Spinal cord (tissue), 10 donors: ENCODE measurements around the gene PSTPIP1. TPM values are rescaled to one million over a fixed set of nuclear protein-coding genes. Genes with fewer than 3 reads are reported as not detected.

ENCODE experiments used
- DNase-seq, 6 donors: peaks; one replicate each; pipeline versions ENCODE4 v3.0.0 to v3.0.0-alpha.2; 2013 to 2015; ENCODE audit warnings: low spot score in 6 of 6, low read depth in 4 of 6
- H3K27ac ChIP-seq: one replicate; pipeline ENCODE4 v1.5.1; 2013; ENCODE audit warnings: low read depth, low read length, control low read depth
- H3K27me3 ChIP-seq: one replicate; pipeline ENCODE4 v1.6.1; 2013; ENCODE audit warnings: low read length; ENCODE audit not compliant: control insufficient read depth, insufficient read depth
- H3K36me3 ChIP-seq: one replicate; pipeline ENCODE4 v1.6.1; 2013; ENCODE audit warnings: low read length; ENCODE audit not compliant: control insufficient read depth, insufficient read depth
- H3K4me1 ChIP-seq: one replicate; pipeline ENCODE4 v1.6.1; 2013; ENCODE audit warnings: low read length; ENCODE audit not compliant: control insufficient read depth, insufficient read depth
- H3K4me3 ChIP-seq: one replicate; pipeline ENCODE4 v1.5.1; 2013; ENCODE audit warnings: low read depth, low read length, control low read depth
- H3K9me3 ChIP-seq: one replicate; pipeline ENCODE4 v1.6.1; 2013; ENCODE audit warnings: low read length; ENCODE audit not compliant: control insufficient read depth, insufficient read depth
- WGBS: methylation state at CpG from one replicate; pipeline ENCODE4 v1.1.5; 2013; ENCODE audit warnings: missing lambda C conversion rate; ENCODE audit not compliant: insufficient coverage; 5-methylcytosine and 5-hydroxymethylcytosine counted together
- polyA plus RNA-seq, 2 donors: library from polyadenylated mRNA; unstranded; fragments of 120-200 nt; gene quantifications; one replicate each; pipeline ENCODE4 v1.2.1, GENCODE V29; 2013; ENCODE audit not compliant: insufficient read length in 2 of 2
- total RNA-seq, 2 donors: library from RNA; depleted of rRNA in 1 of 2; stranded (reverse); fragments of 120-200 nt in 1 of 2; fragments of >200 nt in 1 of 2; gene quantifications; one replicate each; pipeline versions ENCODE4 v1.2.3 to v1.2.4, GENCODE V29; 2013 to 2014
- donor health status: healthy.

Gene PSTPIP1
- total and polyA plus RNA-seq, 4 donors, result 1.4 to 3.3 (median 1.7) TPM

GRCh38 chr15:77009646-77010311 is 14.9 kb downstream of the PSTPIP1 start:
- Histone ChIP-seq H3K9me3 (no peaks in the 10 kb centered on the region), H3K27ac (no peak overlapping the region), H3K4me1 (no peaks in the 10 kb centered on the region), H3K36me3 (no peaks in the 10 kb centered on the region), H3K4me3 (no peak overlapping the region), H3K27me3 (no peaks in the 10 kb centered on the region)
- WGBS, result 92% methylated on average over 14 of the region's 14 CpGs
- DNase-seq, result no peak

- no peaks in the 10 kb centered on the region for H3K27me3 ChIP-seq
Observed at GRCh38 chr15:77010312-77010686, 15.4 kb downstream of the PSTPIP1 start.

GRCh38 chr15:77010857-77011256 is 15.9 kb downstream of the PSTPIP1 start:
- Histone ChIP-seq H3K9me3 (no peaks in the 10 kb centered on the region), H3K27me3 (no peaks in the 10 kb centered on the region), H3K27ac (no peak overlapping the region), H3K36me3 (no peaks in the 10 kb centered on the region), H3K4me3 (no peak overlapping the region), H3K4me1 (peaks cover 3% of the 10 kb centered on the region)
- WGBS, result 57% methylated on average over 3 of the region's 4 CpGs
- DNase-seq, result no peak

More at GRCh38 chr15:77010312-77010686, 15.4 kb downstream of the PSTPIP1 start:
- Histone ChIP-seq H3K4me3 (no peak overlapping the region), H3K4me1 (no peaks in the 10 kb centered on the region), H3K27ac (no peak overlapping the region), H3K36me3 (no peaks in the 10 kb centered on the region), H3K9me3 (no peaks in the 10 kb centered on the region)
- 80% methylated on average over 4 of the region's 4 CpGs for WGBS
- no peak for DNase-seq

GRCh38 chr15:77012117-77012712 is 17.3 kb downstream of the PSTPIP1 start:
- 94% methylated on average over 3 of the region's 3 CpGs for WGBS
- Histone ChIP-seq H3K27ac (no peak overlapping the region), H3K4me1 (peaks cover 8% of the 10 kb centered on the region), H3K36me3 (no peaks in the 10 kb centered on the region), H3K9me3 (no peaks in the 10 kb centered on the region), H3K4me3 (no peak overlapping the region), H3K27me3 (no peaks in the 10 kb centered on the region)
- no peak for DNase-seq

- H3K27ac ChIP-seq, result no peak overlapping the region
- no peaks in the 10 kb centered on the region for H3K27me3 ChIP-seq
- H3K4me1 ChIP-seq, result peaks cover 8% of the 10 kb centered on the region
- H3K4me3 ChIP-seq, result no peak overlapping the region
- 63% methylated on average over 4 of the region's 4 CpGs for WGBS
- no peak for DNase-seq
- no peaks in the 10 kb centered on the region for H3K36me3 ChIP-seq
- no peaks in the 10 kb centered on the region for H3K9me3 ChIP-seq
Observed at GRCh38 chr15:77012868-77013267, 17.9 kb downstream of the PSTPIP1 start.

- no peak for DNase-seq
- no peaks in the 10 kb centered on the region for H3K27me3 ChIP-seq
- no peak overlapping the region for H3K4me3 ChIP-seq
- peaks cover 8% of the 10 kb centered on the region for H3K4me1 ChIP-seq
- no peak overlapping the region for H3K27ac ChIP-seq
- no peaks in the 10 kb centered on the region for H3K9me3 ChIP-seq
- no peaks in the 10 kb centered on the region for H3K36me3 ChIP-seq
- 79% methylated on average over 6 of the region's 6 CpGs for WGBS
Observed at GRCh38 chr15:77013776-77014131, 18.8 kb downstream of the PSTPIP1 start.

- peaks cover 8% of the 10 kb centered on the region for H3K4me1 ChIP-seq
- 83% methylated on average over 16 of the region's 23 CpGs for WGBS
- no peaks in the 10 kb centered on the region for H3K27me3 ChIP-seq
- no peak overlapping the region for H3K27ac ChIP-seq
- no peak for DNase-seq
- H3K9me3 ChIP-seq, result no peaks in the 10 kb centered on the region
- H3K36me3 ChIP-seq, result no peaks in the 10 kb centered on the region
- H3K4me3 ChIP-seq, result no peak overlapping the region
Observed at GRCh38 chr15:77014132-77015081, 19.5 kb downstream of the PSTPIP1 start.

- no peak for DNase-seq
- Histone ChIP-seq H3K4me1 (peaks cover 8% of the 10 kb centered on the region), H3K9me3 (no peaks in the 10 kb centered on the region), H3K4me3 (no peak overlapping the region), H3K36me3 (no peaks in the 10 kb centered on the region), H3K27ac (no peak overlapping the region), H3K27me3 (no peaks in the 10 kb centered on the region)
- 47% methylated on average over 20 of the region's 21 CpGs for WGBS
Observed at GRCh38 chr15:77015646-77016320, 20.9 kb downstream of the PSTPIP1 start.

- WGBS, result 85% methylated on average over 2 of the region's 3 CpGs
- no peaks in the 10 kb centered on the region for H3K36me3 ChIP-seq
- no peak for DNase-seq
Observed at GRCh38 chr15:77016321-77016695, 21.4 kb downstream of the PSTPIP1 start.

More at GRCh38 chr15:77016321-77016695, 21.4 kb downstream of the PSTPIP1 start:
- peaks cover 8% of the 10 kb centered on the region for H3K4me1 ChIP-seq
- H3K27ac ChIP-seq, result no peak overlapping the region
- no peaks in the 10 kb centered on the region for H3K27me3 ChIP-seq
- H3K4me3 ChIP-seq, result no peak overlapping the region
- H3K9me3 ChIP-seq, result no peaks in the 10 kb centered on the region
